Progenitor cell of endocrine pancreas (in vitro differentiated cells): ENCODE results near the gene SEPTIN10. TPM values are rescaled to one million over a fixed set of nuclear protein-coding genes. Genes with fewer than 3 reads are reported as not detected.

Source experiments
- DNase-seq: peaks from one replicate; pipeline ENCODE4 v3.0.0; 2021; ENCODE audit warnings: low spot score; ENCODE audit not compliant: unreplicated experiment
- H3K27ac Mint-ChIP-seq: 2 replicates; pipeline ENCODE4 v1.8.0; 2021; ENCODE audit warnings: mild to moderate bottlenecking, moderate library complexity, mixed read lengths
- H3K27me3 Mint-ChIP-seq: 2 replicates; pipeline ENCODE4 v1.8.0; 2021; ENCODE audit warnings: mixed read lengths
- H3K36me3 Mint-ChIP-seq: 2 replicates; pipeline ENCODE4 v1.8.0; 2022; ENCODE audit warnings: mixed read lengths; ENCODE audit not compliant: insufficient read depth
- H3K4me1 Mint-ChIP-seq: 2 replicates; pipeline ENCODE4 v1.8.0; 2021; ENCODE audit warnings: low read depth, mixed read lengths
- H3K4me3 Mint-ChIP-seq: 2 replicates; pipeline ENCODE4 v1.8.0; 2021; ENCODE audit warnings: low read depth, mild to moderate bottlenecking, moderate library complexity, mixed read lengths
- H3K9me3 Mint-ChIP-seq: 2 replicates; pipeline ENCODE4 v1.8.0; 2021; ENCODE audit warnings: low read depth, mixed read lengths
- CTCF ChIP-seq: fragments of 200-600 bp; sonication (generic); IDR thresholded peaks from one replicate; pipeline ENCODE4 v1.5.0; 2021; ENCODE audit warnings: antibody characterized with exemption, mild to moderate bottlenecking; ENCODE audit not compliant: unreplicated experiment
- total RNA-seq: library from RNA; stranded (reverse); gene quantifications from 2 replicates; pipeline ENCODE4 v1.2.1, GENCODE V29; 2021

Gene SEPTIN10
- total RNA-seq, 1 donor from 2014 or later: 67.5 TPM

GRCh38 chr2:109554758-109555157 lies 59.0 kb downstream of the SEPTIN10 start:
- Mint-ChIP-seq H3K4me3 (no peak overlapping the region), H3K27ac (peak overlapping the region; percentile 35), H3K27me3 (no peaks in the 10 kb centered on the region), H3K9me3 (no peaks in the 10 kb centered on the region), H3K4me1 (peaks cover 13% of the 10 kb centered on the region), H3K36me3 (peaks cover 34% of the 10 kb centered on the region)
- DNase-seq: no peak
- no peak for TF ChIP-seq CTCF

GRCh38 chr2:109549016-109549590 lies 64.7 kb downstream of the SEPTIN10 start:
- H3K27me3 Mint-ChIP-seq: no peaks in the 10 kb centered on the region
- no peak overlapping the region for H3K4me3 Mint-ChIP-seq
- H3K4me1 Mint-ChIP-seq: no peaks in the 10 kb centered on the region
- no peak for TF ChIP-seq CTCF
- H3K36me3 Mint-ChIP-seq: peaks cover 20% of the 10 kb centered on the region
- H3K27ac Mint-ChIP-seq: no peak overlapping the region
- H3K9me3 Mint-ChIP-seq: no peaks in the 10 kb centered on the region
- DNase-seq: no peak

GRCh38 chr2:109547280-109547679 lies 66.5 kb downstream of the SEPTIN10 start:
- Mint-ChIP-seq H3K4me1 (no peaks in the 10 kb centered on the region), H3K36me3 (peaks cover 14% of the 10 kb centered on the region), H3K4me3 (no peak overlapping the region), H3K27ac (no peak overlapping the region), H3K9me3 (no peaks in the 10 kb centered on the region), H3K27me3 (no peaks in the 10 kb centered on the region)
- TF ChIP-seq CTCF: no peak
- no peak for DNase-seq

- H3K4me3 Mint-ChIP-seq: no peak overlapping the region
- peaks cover 7% of the 10 kb centered on the region for H3K36me3 Mint-ChIP-seq
- TF ChIP-seq CTCF: peak; percentile 94
- no peaks in the 10 kb centered on the region for H3K4me1 Mint-ChIP-seq
- peak; percentile 60 for DNase-seq
- no peaks in the 10 kb centered on the region for H3K9me3 Mint-ChIP-seq
- H3K27me3 Mint-ChIP-seq: no peaks in the 10 kb centered on the region
- no peak overlapping the region for H3K27ac Mint-ChIP-seq
These were observed 67.7 kb downstream of the SEPTIN10 start for GRCh38 chr2:109545828-109546713.

GRCh38 chr2:109542384-109542783 lies 71.4 kb downstream of the SEPTIN10 start:
- Mint-ChIP-seq H3K27me3 (no peaks in the 10 kb centered on the region), H3K4me3 (no peak overlapping the region), H3K9me3 (no peaks in the 10 kb centered on the region), H3K27ac (no peak overlapping the region), H3K36me3 (peaks cover 5% of the 10 kb centered on the region), H3K4me1 (no peaks in the 10 kb centered on the region)
- no peak for DNase-seq
- no peak for TF ChIP-seq CTCF
